Measurements from ENCODE around the gene TRIO.

The TRIO gene

GRCh38 chr5:14209222-14209822, 66.2 kb downstream of the TRIO start:
- no peak for DNase-seq (ENCODE audit: low read depth)

- DNase-seq (ENCODE audit: low read depth), result no peak
These were observed 66.7 kb downstream of the TRIO start for GRCh38 chr5:14209836-14210235.

GRCh38 chr5:14210729-14211128, 67.6 kb downstream of the TRIO start:
- no peak for DNase-seq (ENCODE audit: low read depth)

GRCh38 chr5:14211818-14212803, 69.0 kb downstream of the TRIO start:
- no peak for DNase-seq (ENCODE audit: low read depth)

- no peak for DNase-seq (ENCODE audit: low read depth)
These were observed 69.7 kb downstream of the TRIO start for GRCh38 chr5:14212838-14213237.

- DNase-seq (ENCODE audit: low read depth), result peak; percentile 41
These were observed 70.1 kb downstream of the TRIO start for GRCh38 chr5:14213253-14213652.

- DNase-seq (ENCODE audit: low read depth), result no peak
These were observed 70.9 kb downstream of the TRIO start for GRCh38 chr5:14213813-14214585.

- no peak for DNase-seq (ENCODE audit: low read depth)
These were observed 72.8 kb downstream of the TRIO start for GRCh38 chr5:14215901-14216300.

GRCh38 chr5:14216372-14216771, 73.2 kb downstream of the TRIO start:
- DNase-seq (ENCODE audit: low read depth), result no peak

GRCh38 chr5:14216902-14217301, 73.8 kb downstream of the TRIO start:
- DNase-seq (ENCODE audit: low read depth), result peak; percentile 71

GRCh38 chr5:14217587-14217986, 74.4 kb downstream of the TRIO start:
- DNase-seq (ENCODE audit: low read depth), result no peak

GRCh38 chr5:14218011-14218410, 74.9 kb downstream of the TRIO start:
- DNase-seq (ENCODE audit: low read depth), result no peak

- no peak for DNase-seq (ENCODE audit: low read depth)
These were observed 75.3 kb downstream of the TRIO start for GRCh38 chr5:14218480-14218879.

- no peak for DNase-seq (ENCODE audit: low read depth)
These were observed 75.9 kb downstream of the TRIO start for GRCh38 chr5:14218897-14219573.

GRCh38 chr5:14219800-14220512, 76.8 kb downstream of the TRIO start:
- no peak for DNase-seq (ENCODE audit: low read depth)

GRCh38 chr5:14220642-14221041, 77.5 kb downstream of the TRIO start:
- no peak for DNase-seq (ENCODE audit: low read depth)

GRCh38 chr5:14221732-14222131, 78.6 kb downstream of the TRIO start:
- DNase-seq (ENCODE audit: low read depth), result no peak

GRCh38 chr5:14222206-14222605, 79.1 kb downstream of the TRIO start:
- DNase-seq (ENCODE audit: low read depth), result no peak

GRCh38 chr5:14223372-14223771, 80.2 kb downstream of the TRIO start:
- DNase-seq (ENCODE audit: low read depth), result no peak

GRCh38 chr5:14225173-14225834, 82.2 kb downstream of the TRIO start:
- DNase-seq (ENCODE audit: low read depth), result no peak

GRCh38 chr5:14226149-14226548, 83.0 kb downstream of the TRIO start:
- no peak for DNase-seq (ENCODE audit: low read depth)

Data from amniotic epithelial cell (primary cell).